HG03103 (cell line): ENCODE measurements around the gene PIK3R3.

ENCODE experiments used
- ATAC-seq: cut with Tn5 transposase; IDR thresholded peaks from one replicate; pipeline ENCODE4 v1.9.1; 2021; ENCODE audit warnings: low read depth; ENCODE audit not compliant: unreplicated experiment

Gene PIK3R3

GRCh38 chr1:46001081-46001785, 131.2 kb downstream of the PIK3R3 start:
- ATAC-seq = no peak

DNA sequence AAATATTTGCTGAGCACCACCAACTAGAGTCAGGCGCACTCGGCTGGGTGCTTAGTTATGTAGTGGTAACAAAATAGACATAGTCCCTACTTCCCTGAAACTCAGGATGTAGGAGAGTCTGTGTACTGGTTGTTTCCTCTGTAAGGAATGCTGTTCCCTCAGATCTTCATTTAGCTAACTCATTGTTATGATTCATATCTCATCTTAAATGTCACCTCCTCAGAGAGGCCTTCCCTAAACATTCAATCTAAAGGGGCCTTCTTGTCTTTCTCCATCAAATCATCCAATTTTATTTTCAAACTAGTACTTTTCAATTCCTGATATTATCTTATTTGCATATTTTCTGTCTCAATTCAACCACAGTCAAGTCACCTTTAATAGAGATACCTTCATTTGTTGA, 132.9 kb downstream of the PIK3R3 start:
- no peak for ATAC-seq

GRCh38 chr1:45998020-45998617, 134.3 kb downstream of the PIK3R3 start:
- no peak for ATAC-seq

GRCh38 chr1:45995298-45995697, 137.1 kb downstream of the PIK3R3 start:
- ATAC-seq = no peak

DNA sequence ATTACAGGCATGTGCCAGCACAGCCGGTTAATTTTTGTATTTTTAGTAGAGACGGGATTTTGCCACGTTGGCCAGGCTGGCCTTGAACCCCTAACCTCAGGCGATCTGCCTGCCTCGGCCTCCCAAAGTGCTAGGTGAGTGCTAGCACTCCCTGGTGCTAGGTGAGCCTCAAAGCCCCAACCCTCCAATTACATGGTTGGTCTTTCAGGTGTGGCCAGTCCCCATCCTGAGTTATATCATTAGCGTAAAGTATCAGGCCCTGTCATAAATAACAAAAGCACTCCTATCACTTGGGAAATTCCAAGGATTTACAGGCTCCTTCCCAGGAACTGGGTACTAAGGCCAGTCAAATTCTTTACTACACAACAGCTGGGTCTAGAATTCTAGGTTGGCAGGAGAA, 138.0 kb downstream of the PIK3R3 start:
- ATAC-seq = no peak
